ENCODE results near the gene TNFRSF8. TPM values are rescaled to one million over a fixed set of nuclear protein-coding genes. Genes with fewer than 3 reads are reported as not detected.

Gene TNFRSF8
- not detected for polyA plus RNA-seq (ENCODE audit: low read depth in 6 of 6)

- Mint-ChIP-seq H3K9me3 (peaks cover 0 to 4% (median under 1%) of the 10 kb centered on the region in 7 donors), H3K36me3 (peaks cover 0 to 6% of the 10 kb centered on the region in 2 donors), H3K27me3 (peaks cover 41 to 74% (median 69%) of the 10 kb centered on the region in 3 donors), H3K4me3 (peak within 1 kb of the TSS; percentile 27 to 89 (median 73)), H3K27ac (no peak within 1 kb of the TSS), H3K4me1 (peaks cover 21 to 28% (median 23%) of the 10 kb centered on the region in 3 donors)
- DNase-seq = no peak
- ATAC-seq (ENCODE audit: low read depth in 2 of 2) = peak; percentile 36 to 54
These were observed at the start of gene TNFRSF8 for GRCh38 chr1:12063141-12064072. Gene TNFRSF8 (plus strand): TSS chr1:12063303. CDS start chr1:12063599, 296 bp downstream.

- Mint-ChIP-seq H3K27me3 (no peaks in the 10 kb centered on the region), H3K9me3 (no peaks in the 10 kb centered on the region), H3K4me3 (no peak overlapping the region), H3K36me3 (peaks cover 4 to 7% of the 10 kb centered on the region in 2 donors), H3K4me1 (peaks cover 4 to 8% (median 8%) of the 10 kb centered on the region in 3 donors), H3K27ac (peak overlapping the region in 3 of 6 donors; percentile 50 to 91 (median 64))
- DNase-seq (no peak), ATAC-seq (ENCODE audit: low read depth in 2 of 2) (no peak)
These were observed 48.7 kb upstream of the TNFRSF8 start for GRCh38 chr1:12014141-12014991.

- Mint-ChIP-seq H3K27ac (no peak overlapping the region), H3K9me3 (no peaks in the 10 kb centered on the region), H3K4me3 (no peak overlapping the region), H3K27me3 (no peaks in the 10 kb centered on the region), H3K36me3 (peaks cover 4 to 7% of the 10 kb centered on the region in 2 donors), H3K4me1 (peaks cover 7 to 13% (median 13%) of the 10 kb centered on the region in 3 donors)
- DNase-seq (no peak), ATAC-seq (ENCODE audit: low read depth in 2 of 2) (no peak)
These were observed 48.1 kb upstream of the TNFRSF8 start for GRCh38 chr1:12015001-12015491.

GRCh38 chr1:12015499-12015898 is 47.6 kb upstream of the TNFRSF8 start:
- DNase-seq (no peak), ATAC-seq (ENCODE audit: low read depth in 2 of 2) (no peak)
- no peak overlapping the region for H3K27ac Mint-ChIP-seq
- no peaks in the 10 kb centered on the region for H3K9me3 Mint-ChIP-seq
- no peak overlapping the region for H3K4me3 Mint-ChIP-seq
- peaks cover 4 to 7% of the 10 kb centered on the region in 2 donors for H3K36me3 Mint-ChIP-seq
- no peaks in the 10 kb centered on the region for H3K27me3 Mint-ChIP-seq
- H3K4me1 Mint-ChIP-seq = peaks cover 7 to 17% (median 15%) of the 10 kb centered on the region in 3 donors

GRCh38 chr1:12016182-12016581 is 46.9 kb upstream of the TNFRSF8 start:
- no peak for DNase-seq
- Mint-ChIP-seq H3K27ac (peak overlapping the region in 1 of 6 donors; percentile 39), H3K9me3 (no peaks in the 10 kb centered on the region)

GRCh38 chr1:12019858-12020509 is 43.1 kb upstream of the TNFRSF8 start:
- H3K4me3 Mint-ChIP-seq = peak overlapping the region; percentile 84 to 95 (median 88)
- no peaks in the 10 kb centered on the region for H3K27me3 Mint-ChIP-seq
- ATAC-seq (ENCODE audit: low read depth in 2 of 2) (no peak), DNase-seq (no peak)
- H3K4me1 Mint-ChIP-seq = peaks cover 3 to 15% (median 12%) of the 10 kb centered on the region in 3 donors
- H3K36me3 Mint-ChIP-seq = peaks cover 0 to 7% of the 10 kb centered on the region in 2 donors
- H3K9me3 Mint-ChIP-seq = no peaks in the 10 kb centered on the region
- H3K27ac Mint-ChIP-seq = peak overlapping the region in 4 of 6 donors; percentile 33 to 88 (median 80)

More at GRCh38 chr1:12016182-12016581, 46.9 kb upstream of the TNFRSF8 start:
- H3K27me3 Mint-ChIP-seq = no peaks in the 10 kb centered on the region
- H3K4me1 Mint-ChIP-seq = peaks cover 7 to 18% (median 15%) of the 10 kb centered on the region in 3 donors
- H3K4me3 Mint-ChIP-seq = peak overlapping the region in 1 of 8 donors; percentile 56
- no peak for ATAC-seq (ENCODE audit: low read depth in 2 of 2)
- peaks cover 4 to 7% of the 10 kb centered on the region in 2 donors for H3K36me3 Mint-ChIP-seq

GRCh38 chr1:12021616-12022015 is 41.5 kb upstream of the TNFRSF8 start:
- no peaks in the 10 kb centered on the region for H3K9me3 Mint-ChIP-seq
- peaks cover 3 to 18% of the 10 kb centered on the region in 2 donors for H3K36me3 Mint-ChIP-seq
- H3K27ac Mint-ChIP-seq = no peak overlapping the region
- H3K27me3 Mint-ChIP-seq = no peaks in the 10 kb centered on the region
- H3K4me3 Mint-ChIP-seq = peak overlapping the region in 3 of 8 donors; percentile 15 to 40 (median 21)
- DNase-seq = no peak
- no peak for ATAC-seq (ENCODE audit: low read depth in 2 of 2)
- peaks cover 6 to 15% (median 12%) of the 10 kb centered on the region in 3 donors for H3K4me1 Mint-ChIP-seq

GRCh38 chr1:12022036-12022435 is 41.1 kb upstream of the TNFRSF8 start:
- H3K4me3 Mint-ChIP-seq = no peak overlapping the region
- no peak for ATAC-seq (ENCODE audit: low read depth in 2 of 2)
- no peaks in the 10 kb centered on the region for H3K27me3 Mint-ChIP-seq
- H3K4me1 Mint-ChIP-seq = peaks cover 7 to 15% (median 12%) of the 10 kb centered on the region in 3 donors
- no peaks in the 10 kb centered on the region for H3K9me3 Mint-ChIP-seq
- H3K36me3 Mint-ChIP-seq = peaks cover 7 to 21% of the 10 kb centered on the region in 2 donors
- no peak overlapping the region for H3K27ac Mint-ChIP-seq
- DNase-seq = no peak

- H3K27ac Mint-ChIP-seq = peak overlapping the region in 2 of 6 donors; percentile 27 to 33
- DNase-seq = no peak
- no peaks in the 10 kb centered on the region for H3K9me3 Mint-ChIP-seq
- peaks cover 7 to 40% of the 10 kb centered on the region in 2 donors for H3K36me3 Mint-ChIP-seq
- no peak for ATAC-seq (ENCODE audit: low read depth in 2 of 2)
- no peak overlapping the region for H3K4me3 Mint-ChIP-seq
- no peaks in the 10 kb centered on the region for H3K27me3 Mint-ChIP-seq
- H3K4me1 Mint-ChIP-seq = peaks cover 0 to 22% (median 14%) of the 10 kb centered on the region in 3 donors
These were observed 36.5 kb upstream of the TNFRSF8 start for GRCh38 chr1:12026586-12026985.

- H3K27ac Mint-ChIP-seq = peak overlapping the region in 1 of 6 donors; percentile 19
- H3K36me3 Mint-ChIP-seq = peaks cover 7 to 40% of the 10 kb centered on the region in 2 donors
- peaks cover 0 to 18% (median 14%) of the 10 kb centered on the region in 3 donors for H3K4me1 Mint-ChIP-seq
- no peaks in the 10 kb centered on the region for H3K27me3 Mint-ChIP-seq
- DNase-seq (no peak), ATAC-seq (ENCODE audit: low read depth in 2 of 2) (no peak)
- H3K9me3 Mint-ChIP-seq = no peaks in the 10 kb centered on the region
- H3K4me3 Mint-ChIP-seq = peak overlapping the region in 1 of 8 donors; percentile 51
These were observed 34.9 kb upstream of the TNFRSF8 start for GRCh38 chr1:12028248-12028647.

- H3K4me1 Mint-ChIP-seq = peaks cover 0 to 18% (median 14%) of the 10 kb centered on the region in 3 donors
These were observed 34.1 kb upstream of the TNFRSF8 start for GRCh38 chr1:12028957-12029511.

GRCh38 chr1:12029720-12030339 is 33.3 kb upstream of the TNFRSF8 start:
- peaks cover 7 to 34% of the 10 kb centered on the region in 2 donors for H3K36me3 Mint-ChIP-seq
- H3K9me3 Mint-ChIP-seq = no peaks in the 10 kb centered on the region
- H3K27ac Mint-ChIP-seq = no peak overlapping the region
- DNase-seq = no peak
- peaks cover 0 to 18% (median 14%) of the 10 kb centered on the region in 3 donors for H3K4me1 Mint-ChIP-seq
- no peak overlapping the region for H3K4me3 Mint-ChIP-seq
- H3K27me3 Mint-ChIP-seq = no peaks in the 10 kb centered on the region
- ATAC-seq (ENCODE audit: low read depth in 2 of 2) = peak; percentile 61 to 84

More at GRCh38 chr1:12028957-12029511, 34.1 kb upstream of the TNFRSF8 start:
- Mint-ChIP-seq H3K36me3 (peaks cover 7 to 40% of the 10 kb centered on the region in 2 donors), H3K27ac (peak overlapping the region in 1 of 6 donors; percentile 18), H3K9me3 (no peaks in the 10 kb centered on the region), H3K27me3 (no peaks in the 10 kb centered on the region), H3K4me3 (no peak overlapping the region)
- ATAC-seq (ENCODE audit: low read depth in 2 of 2) (no peak), DNase-seq (no peak)
